ENCODE measurements around the gene HBB.
"Not testable (repeated sequence)": the region's sequence is repeated elsewhere in the genome, so short reads cannot be mapped to it uniquely, and the experiment has no call there.

GRCh38 chr11:5253440-5253839 is 26.6 kb upstream of the HBB start:
- not testable (repeated sequence) for TF ChIP-seq CTCF, POLR2A (IDR thresholded peaks at IDR 0.05)
